SK-N-SH (cell line): ENCODE data around the gene GRM5. TPM values are rescaled to one million over a fixed set of nuclear protein-coding genes. Genes with fewer than 3 reads are reported as not detected.

Experiments used
- CTCF ChIA-PET: fragments of 300-600, 350-600 bp; formaldehyde crosslinking; extraction: SDS; loops from one replicate; lab custom pipeline; 2021; lab: Yijun Ruan, JAX
- POLR2A ChIA-PET: fragments of 350-600 bp; sonication (Branson Sonifier 250); formaldehyde crosslinking; extraction: SDS; loops from one replicate; lab custom pipeline; 2020; ENCODE audit warnings: antibody characterized with exemption, inconsistent platforms; lab: Yijun Ruan, JAX
- DNase-seq: peaks from one replicate; pipeline ENCODE4 v3.0.0; 2012
- H2AFZ ChIP-seq: fragments of 200-600 bp; sonication (generic); 2 replicates; pipeline ENCODE4 v1.8.1; 2016; ENCODE audit warnings: antibody characterized with exemption, mild to moderate bottlenecking, low read depth
- H3F3A ChIP-seq: fragments of 200-600 bp; sonication (generic); replicated peaks from 2 replicates; pipeline ENCODE3; 2016; ENCODE audit warnings: antibody characterized with exemption, mild to moderate bottlenecking; ENCODE audit not compliant: insufficient read depth
- H3K27ac ChIP-seq, 2 experiments: fragments of 200-500 bp in 1 of 2; fragments of 200-600 bp in 1 of 2; sonication (Bioruptor generic) in 1 of 2; sonication (generic), shearing (Covaris generic) in 1 of 2; 2 replicates each; pipeline versions ENCODE4 v1.5.1 to v1.6.1; 2014 to 2016; ENCODE audit warnings: low read depth in 2 of 2, inconsistent platforms in 1 of 2, low read length in 1 of 2, mild to moderate bottlenecking in 1 of 2, mixed read lengths in 1 of 2
- H3K27me3 ChIP-seq: fragments of 200-600 bp; sonication (generic), shearing (Covaris generic); 2 replicates; pipeline ENCODE4 v1.6.1; 2016; ENCODE audit warnings: mixed run types; ENCODE audit not compliant: insufficient read depth
- H3K36me3 ChIP-seq, 2 experiments: fragments of 200-500 bp in 1 of 2; fragments of 200-600 bp in 1 of 2; sonication (Bioruptor generic) in 1 of 2; sonication (generic) in 1 of 2; replicated peaks in 1 of 2; 2 replicates each; pipeline versions ENCODE3 to v1.5.1; 2014 to 2016; ENCODE audit warnings: low read length in 1 of 2, mild to moderate bottlenecking in 1 of 2; ENCODE audit not compliant: insufficient read depth in 2 of 2, control insufficient read depth in 1 of 2
- H3K4me1 ChIP-seq, 2 experiments: fragments of 200-500 bp in 1 of 2; fragments of 200-600 bp in 1 of 2; sonication (Bioruptor generic) in 1 of 2; sonication (generic), shearing (Covaris generic) in 1 of 2; 2 replicates each; pipeline versions ENCODE4 v1.5.1 to v1.6.1; 2014 to 2016; ENCODE audit warnings: low read depth in 1 of 2, low read length in 1 of 2, mixed run types in 1 of 2; ENCODE audit not compliant: insufficient read depth in 2 of 2, control insufficient read depth in 1 of 2
- H3K4me2 ChIP-seq: fragments of 200-600 bp; sonication (generic), shearing (Covaris generic); 2 replicates; pipeline ENCODE4 v1.6.1; 2017; ENCODE audit warnings: mixed run types
- H3K4me3 ChIP-seq, 2 experiments: fragments of 200-500 bp in 1 of 2; fragments of 200-600 bp in 1 of 2; sonication (Bioruptor generic) in 1 of 2; sonication (generic), shearing (Covaris generic) in 1 of 2; 2 replicates each; pipeline versions ENCODE4 v1.5.1 to v1.8.1; 2014 to 2016; ENCODE audit warnings: low read depth in 2 of 2, inconsistent platforms in 1 of 2, low read length in 1 of 2, mild to moderate bottlenecking in 1 of 2, mixed read lengths in 1 of 2, moderate library complexity in 1 of 2
- H3K79me2 ChIP-seq: fragments of 200-600 bp; sonication (generic); 2 replicates; pipeline ENCODE4 v1.8.1; 2017; ENCODE audit warnings: mild to moderate bottlenecking; ENCODE audit not compliant: insufficient read depth
- H3K9ac ChIP-seq: fragments of 200-600 bp; sonication (generic); 2 replicates; pipeline ENCODE4 v1.6.1; 2017; ENCODE audit warnings: mixed run types
- H3K9me2 ChIP-seq: fragments of 200-600 bp; sonication (generic); 2 replicates; pipeline ENCODE4 v1.6.1; 2017; ENCODE audit warnings: mixed run types
- H3K9me3 ChIP-seq: fragments of 200-600 bp; sonication (generic); 2 replicates; pipeline ENCODE4 v1.6.1; 2017; ENCODE audit warnings: mixed run types, mild to moderate bottlenecking, moderate library complexity
- H4K20me1 ChIP-seq: fragments of 200-600 bp; sonication (generic); 2 replicates; pipeline ENCODE4 v1.6.1; 2017; ENCODE audit warnings: mild to moderate bottlenecking, mixed run types; ENCODE audit not compliant: insufficient read depth
- CTCF ChIP-seq: fragments of 200-600 bp; sonication (generic); IDR thresholded peaks from 2 replicates; pipeline ENCODE4 v1.6.1; 2017; ENCODE audit warnings: antibody characterized with exemption, mild to moderate bottlenecking, moderate library complexity
- ELF1 ChIP-seq: IDR thresholded peaks from 2 replicates; pipeline ENCODE4 v1.4.0; 2012
- FOSL2 ChIP-seq: IDR thresholded peaks from 2 replicates; pipeline ENCODE4 v1.4.0; 2012; ENCODE audit warnings: low read depth, mild to moderate bottlenecking, moderate library complexity, borderline replicate concordance
- FOXM1 ChIP-seq: IDR thresholded peaks from 2 replicates; pipeline ENCODE4 v1.4.0; 2012; ENCODE audit warnings: low read depth, mild to moderate bottlenecking
- GATA2 ChIP-seq: sonication (generic); formaldehyde crosslinking; IDR thresholded peaks from 2 replicates; pipeline ENCODE4 v1.5.0; 2020; ENCODE audit warnings: mild to moderate bottlenecking, missing genetic modification reagents
- MXI1 ChIP-seq: IDR thresholded peaks from 2 replicates; pipeline ENCODE4 v1.6.1; 2012; ENCODE audit warnings: mild to moderate bottlenecking, low read depth, low read length, improper control_type of control experiment
- NFIC ChIP-seq: IDR thresholded peaks from 2 replicates; pipeline ENCODE4 v1.4.0; 2012; ENCODE audit warnings: borderline replicate concordance
- NRF1 ChIP-seq: IDR thresholded peaks from 2 replicates; pipeline ENCODE4 v1.6.1; 2012; ENCODE audit warnings: low read depth, mild to moderate bottlenecking, low read length
- RAD21 ChIP-seq: IDR thresholded peaks from 2 replicates; pipeline ENCODE4 v1.6.1; 2012; ENCODE audit warnings: mild to moderate bottlenecking, low read length
- REST ChIP-seq: IDR thresholded peaks from 2 replicates; pipeline ENCODE4 v1.6.1; 2012; ENCODE audit warnings: mild to moderate bottlenecking, low read depth, low read length, moderate library complexity
- SIN3A ChIP-seq: IDR thresholded peaks from 2 replicates; pipeline ENCODE4 v1.6.1; 2012; ENCODE audit warnings: low read depth, mild to moderate bottlenecking, low read length, moderate library complexity, borderline replicate concordance
- TCF12 ChIP-seq: IDR thresholded peaks from 2 replicates; pipeline ENCODE4 v1.4.0; 2012
- USF1 ChIP-seq: IDR thresholded peaks from 2 replicates; pipeline ENCODE4 v1.4.0; 2012; ENCODE audit warnings: low read depth, borderline replicate concordance
- YY1 ChIP-seq: IDR thresholded peaks from 2 replicates; pipeline ENCODE4 v1.4.0; 2012; ENCODE audit warnings: low read depth, mild to moderate bottlenecking
- WGBS: methylation state at CpG from one replicate; pipeline ENCODE4 v1.1.6; 2017; ENCODE audit warnings: low lambda C conversion rate; 5-methylcytosine and 5-hydroxymethylcytosine counted together
- polyA plus RNA-seq, 3 experiments: library from polyadenylated mRNA; depleted of rRNA; stranded (reverse); fragments of >200 nt; gene quantifications; 2 replicates each; pipeline ENCODE4 v1.2.3, GENCODE V29; 2012
- TF ChIP-seq, protein P1 (sequence below): fragments of 150-350 bp; IDR thresholded peaks from 2 replicates; pipeline ENCODE4 v1.6.1; 2016; ENCODE audit warnings: mild to moderate bottlenecking, low read depth, low read length
- TF ChIP-seq, protein P2 (sequence below): fragments of 150-350 bp; IDR thresholded peaks from 2 replicates; pipeline ENCODE4 v1.6.1; 2017; ENCODE audit warnings: antibody characterized with exemption, low read length, low read depth, borderline replicate concordance

The GRM5 gene
- polyA plus RNA-seq, 1 of the 3 experiments (the other 2 are of a cell fraction): not detected

DNA sequence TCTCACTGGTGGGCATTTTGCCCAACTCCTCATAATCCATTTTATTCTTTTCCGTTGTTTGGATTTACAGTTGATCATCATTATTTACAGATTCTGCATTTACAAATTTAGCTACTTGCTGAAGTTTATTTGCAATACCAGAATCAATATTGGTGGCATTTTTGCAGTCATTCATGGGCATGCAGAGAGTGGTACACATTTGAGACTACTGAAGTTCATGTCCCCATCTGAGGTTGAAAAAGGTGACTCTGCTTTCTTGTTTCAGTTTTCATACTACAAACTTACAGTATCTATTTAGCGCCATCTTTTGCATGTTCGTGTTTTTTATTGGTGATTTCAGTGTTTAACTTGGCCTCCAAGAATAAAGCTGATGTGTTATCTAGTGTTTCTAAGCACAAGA, 409.5 kb downstream of the GRM5 start:
- no peak for TF ChIP-seq YY1
- TF ChIP-seq CTCF: no peak
- TF ChIP-seq SIN3A: no peak
- no peak for TF ChIP-seq MXI1
- no peak for TF ChIP-seq NRF1
- no peak for TF ChIP-seq USF1
- TF ChIP-seq RAD21: no peak
- no peak for TF ChIP-seq FOSL2
- no peaks in the 10 kb centered on the region for H3K4me1 ChIP-seq
- H3K4me3 ChIP-seq: no peak overlapping the region
- no peaks in the 10 kb centered on the region for H3F3A ChIP-seq
- no peaks in the 10 kb centered on the region for H4K20me1 ChIP-seq
- H3K9ac ChIP-seq: no peak overlapping the region
- ChIA-PET POLR2A (no interaction called here), CTCF (no interaction called here)
- H3K36me3 ChIP-seq: no peaks in the 10 kb centered on the region
- 6% methylated on average over 3 of the region's 3 CpGs for WGBS
- no peak for DNase-seq
- no peaks in the 10 kb centered on the region for H3K9me3 ChIP-seq
- H3K4me2 ChIP-seq: no peak overlapping the region
- H3K27ac ChIP-seq: no peak overlapping the region
- no peaks in the 10 kb centered on the region for H3K27me3 ChIP-seq
- H2AFZ ChIP-seq: no peak overlapping the region
- H3K9me2 ChIP-seq: no peaks in the 10 kb centered on the region
- no peaks in the 10 kb centered on the region for H3K79me2 ChIP-seq

DNA sequence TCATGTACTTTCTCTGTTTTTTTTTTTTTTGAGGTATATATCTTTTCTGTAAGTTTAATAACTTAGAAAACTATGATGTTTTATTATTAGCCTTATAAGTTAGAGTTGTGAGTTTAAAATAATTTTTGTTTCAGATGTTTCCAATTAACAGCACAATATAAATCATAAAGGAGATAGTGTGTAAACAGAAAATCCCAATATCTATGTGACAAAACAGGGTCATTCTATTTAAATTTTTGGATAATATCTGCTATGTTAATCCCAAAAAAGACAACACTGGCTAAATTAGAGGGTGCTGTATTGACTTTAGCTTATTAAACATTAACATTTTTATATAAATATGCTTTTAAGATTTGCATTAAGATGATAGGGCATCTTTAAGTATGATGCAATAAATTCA, 410.1 kb downstream of the GRM5 start:
- no peaks in the 10 kb centered on the region for H4K20me1 ChIP-seq
- H3F3A ChIP-seq: no peaks in the 10 kb centered on the region
- no peaks in the 10 kb centered on the region for H3K9me3 ChIP-seq
- ChIA-PET CTCF (no interaction called here), POLR2A (no interaction called here)
- no peak overlapping the region for H3K27ac ChIP-seq
- no peaks in the 10 kb centered on the region for H3K4me1 ChIP-seq
- no peaks in the 10 kb centered on the region for H3K9me2 ChIP-seq
- H2AFZ ChIP-seq: no peak overlapping the region
- no peaks in the 10 kb centered on the region for H3K27me3 ChIP-seq
- no peaks in the 10 kb centered on the region for H3K36me3 ChIP-seq
- H3K4me3 ChIP-seq: no peak overlapping the region
- H3K9ac ChIP-seq: no peak overlapping the region
- no peaks in the 10 kb centered on the region for H3K79me2 ChIP-seq
- H3K4me2 ChIP-seq: no peak overlapping the region
- DNase-seq: no peak
- TF ChIP-seq SIN3A (no peak), ELF1 (no peak), REST (no peak), RAD21 (no peak), TCF12 (no peak), GATA2 (no peak), FOXM1 (no peak), CTCF (no peak), YY1 (no peak), NFIC (no peak), USF1 (no peak)
- TF ChIP-seq, protein P1, sequence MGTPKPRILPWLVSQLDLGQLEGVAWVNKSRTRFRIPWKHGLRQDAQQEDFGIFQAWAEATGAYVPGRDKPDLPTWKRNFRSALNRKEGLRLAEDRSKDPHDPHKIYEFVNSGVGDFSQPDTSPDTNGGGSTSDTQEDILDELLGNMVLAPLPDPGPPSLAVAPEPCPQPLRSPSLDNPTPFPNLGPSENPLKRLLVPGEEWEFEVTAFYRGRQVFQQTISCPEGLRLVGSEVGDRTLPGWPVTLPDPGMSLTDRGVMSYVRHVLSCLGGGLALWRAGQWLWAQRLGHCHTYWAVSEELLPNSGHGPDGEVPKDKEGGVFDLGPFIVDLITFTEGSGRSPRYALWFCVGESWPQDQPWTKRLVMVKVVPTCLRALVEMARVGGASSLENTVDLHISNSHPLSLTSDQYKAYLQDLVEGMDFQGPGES: no peak
- TF ChIP-seq, protein P2, sequence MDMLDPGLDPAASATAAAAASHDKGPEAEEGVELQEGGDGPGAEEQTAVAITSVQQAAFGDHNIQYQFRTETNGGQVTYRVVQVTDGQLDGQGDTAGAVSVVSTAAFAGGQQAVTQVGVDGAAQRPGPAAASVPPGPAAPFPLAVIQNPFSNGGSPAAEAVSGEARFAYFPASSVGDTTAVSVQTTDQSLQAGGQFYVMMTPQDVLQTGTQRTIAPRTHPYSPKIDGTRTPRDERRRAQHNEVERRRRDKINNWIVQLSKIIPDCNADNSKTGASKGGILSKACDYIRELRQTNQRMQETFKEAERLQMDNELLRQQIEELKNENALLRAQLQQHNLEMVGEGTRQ: no peak
